MCF 10A (cell line): ENCODE results near the gene NMRK2. TPM values are rescaled to one million over a fixed set of nuclear protein-coding genes. Genes with fewer than 3 reads are reported as not detected.
A peak's percentile ranks its signal among the peaks of the same experiment; 100 is the strongest.
"Not testable (repeated sequence)": the region's sequence is repeated elsewhere in the genome, so short reads cannot be mapped to it uniquely, and the experiment has no call there.

Experiments
- BruUV-seq: library from RNA; stranded (reverse); fragments of 400-500 nt; replicated peaks from 2 replicates; lab custom pipeline; 2021; lab: Mats Ljungman, UMichigan
- CTCF ChIA-PET: fragments of 300-600 bp; sonication (Branson Sonifier 250); formaldehyde crosslinking; extraction: SDS; loops from one replicate; lab custom pipeline; 2021; ENCODE audit warnings: antibody characterized with exemption, inconsistent platforms; lab: Yijun Ruan, JAX
- POLR2A ChIA-PET: fragments of 300-600, 350-650 bp; sonication (Branson Sonifier 250); formaldehyde crosslinking; extraction: SDS; loops from one replicate; lab custom pipeline; 2020; ENCODE audit warnings: antibody characterized with exemption, inconsistent platforms; lab: Yijun Ruan, JAX
- DNase-seq: peaks from one replicate; pipeline ENCODE4 v3.0.0-alpha.2; 2018; ENCODE audit not compliant: unreplicated experiment
- H3K27ac Mint-ChIP-seq: one replicate; pipeline ENCODE4 v1.8.0; 2022; ENCODE audit warnings: mild to moderate bottlenecking, low read depth, mixed read lengths; ENCODE audit not compliant: unreplicated experiment
- H3K27me3 Mint-ChIP-seq: one replicate; pipeline ENCODE4 v1.8.0; 2022; ENCODE audit warnings: mixed read lengths; ENCODE audit not compliant: insufficient read depth, unreplicated experiment
- H3K36me3 Mint-ChIP-seq: one replicate; pipeline ENCODE4 v1.8.0; 2022; ENCODE audit warnings: mild to moderate bottlenecking, moderate library complexity, mixed read lengths; ENCODE audit not compliant: insufficient read depth, unreplicated experiment
- H3K4me1 Mint-ChIP-seq: one replicate; pipeline ENCODE4 v1.8.0; 2022; ENCODE audit warnings: mixed read lengths; ENCODE audit not compliant: insufficient read depth, unreplicated experiment
- H3K4me3 Mint-ChIP-seq: one replicate; pipeline ENCODE4 v1.8.0; 2022; ENCODE audit warnings: mild to moderate bottlenecking, moderate library complexity, mixed read lengths; ENCODE audit not compliant: unreplicated experiment
- H3K9me3 Mint-ChIP-seq: one replicate; pipeline ENCODE4 v1.8.0; 2022; ENCODE audit warnings: mixed read lengths; ENCODE audit not compliant: unreplicated experiment
- intact Hi-C: fragments of 100-400 bp; cut with micrococcal nuclease; formaldehyde crosslinking; loops from 2 replicates; pipeline ENCODE4 v1.14.1; 2022
- total RNA-seq: library from RNA; stranded (reverse); gene quantifications from 2 replicates; pipeline ENCODE4 v1.2.3, GENCODE V29; 2022
- TF ChIP-seq, protein P1 (sequence below): fragments of 200-600 bp; IDR thresholded peaks from one replicate; pipeline ENCODE4 v1.8.0; 2022; ENCODE audit warnings: antibody characterized with exemption, mild to moderate bottlenecking; ENCODE audit not compliant: unreplicated experiment

Gene NMRK2
- total RNA-seq, 1 experiment from 2014 or later, result not detected

- POLR2A ChIA-PET, result interaction anchor here (1.8 kb wide), 1 partner anchor 31 kb away, joined by 5 read pairs; the partner anchor contains the start of gene EEF2
- TF ChIP-seq, protein P1, sequence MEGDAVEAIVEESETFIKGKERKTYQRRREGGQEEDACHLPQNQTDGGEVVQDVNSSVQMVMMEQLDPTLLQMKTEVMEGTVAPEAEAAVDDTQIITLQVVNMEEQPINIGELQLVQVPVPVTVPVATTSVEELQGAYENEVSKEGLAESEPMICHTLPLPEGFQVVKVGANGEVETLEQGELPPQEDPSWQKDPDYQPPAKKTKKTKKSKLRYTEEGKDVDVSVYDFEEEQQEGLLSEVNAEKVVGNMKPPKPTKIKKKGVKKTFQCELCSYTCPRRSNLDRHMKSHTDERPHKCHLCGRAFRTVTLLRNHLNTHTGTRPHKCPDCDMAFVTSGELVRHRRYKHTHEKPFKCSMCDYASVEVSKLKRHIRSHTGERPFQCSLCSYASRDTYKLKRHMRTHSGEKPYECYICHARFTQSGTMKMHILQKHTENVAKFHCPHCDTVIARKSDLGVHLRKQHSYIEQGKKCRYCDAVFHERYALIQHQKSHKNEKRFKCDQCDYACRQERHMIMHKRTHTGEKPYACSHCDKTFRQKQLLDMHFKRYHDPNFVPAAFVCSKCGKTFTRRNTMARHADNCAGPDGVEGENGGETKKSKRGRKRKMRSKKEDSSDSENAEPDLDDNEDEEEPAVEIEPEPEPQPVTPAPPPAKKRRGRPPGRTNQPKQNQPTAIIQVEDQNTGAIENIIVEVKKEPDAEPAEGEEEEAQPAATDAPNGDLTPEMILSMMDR, result no peak
- BruUV-seq, result no TSS peak
- intact Hi-C loops, result no loop called here
- Mint-ChIP-seq H3K27ac (no peak overlapping the region), H3K4me1 (no peaks in the 10 kb centered on the region), H3K4me3 (no peak overlapping the region), H3K36me3 (peaks cover 40% of the 10 kb centered on the region), H3K9me3 (no peaks in the 10 kb centered on the region), H3K27me3 (no peaks in the 10 kb centered on the region)
- no peak for DNase-seq
- CTCF ChIA-PET, result interaction anchor here (0.7 kb wide), 1 partner anchor 408 kb away, joined by 3 read pairs; no protein-coding TSS in a partner anchor
These were observed 21.2 kb downstream of the NMRK2 start for GRCh38 chr19:3954107-3954506.

DNA sequence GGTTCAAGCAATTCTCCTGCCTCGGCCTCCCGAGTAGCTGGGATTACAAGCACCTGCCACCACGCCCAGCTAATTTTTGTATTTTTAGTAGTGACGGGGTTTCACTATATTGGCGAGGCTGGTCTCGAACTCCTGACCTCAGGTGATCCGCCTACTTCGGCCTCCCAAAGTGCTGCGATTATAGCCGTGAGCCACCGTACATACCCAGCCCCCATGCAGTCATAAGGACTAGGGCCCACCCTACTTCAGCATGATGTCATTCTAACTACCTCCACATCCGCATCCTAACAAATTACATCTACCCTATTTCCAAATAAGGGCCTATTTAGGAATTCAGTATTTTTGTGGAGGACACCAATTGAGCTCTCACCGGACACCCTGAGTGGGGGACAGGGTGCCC is 22.4 kb downstream of the NMRK2 start:
- DNase-seq, H3K4me3 Mint-ChIP-seq, H3K27ac Mint-ChIP-seq, H3K4me1 Mint-ChIP-seq, BruUV-seq, intact Hi-C loops, H3K9me3 Mint-ChIP-seq, H3K27me3 Mint-ChIP-seq: not testable (repeated sequence)
- ChIA-PET POLR2A (interaction anchor here (1.2 kb wide), 1 partner anchor 441 kb away, joined by 3 read pairs; no protein-coding TSS in a partner anchor), CTCF (interaction anchor here (1.0 kb wide), 1 partner anchor 14 kb away, joined by 3 read pairs; no protein-coding TSS in a partner anchor)
- peaks cover 49% of the 10 kb centered on the region for H3K36me3 Mint-ChIP-seq

DNA sequence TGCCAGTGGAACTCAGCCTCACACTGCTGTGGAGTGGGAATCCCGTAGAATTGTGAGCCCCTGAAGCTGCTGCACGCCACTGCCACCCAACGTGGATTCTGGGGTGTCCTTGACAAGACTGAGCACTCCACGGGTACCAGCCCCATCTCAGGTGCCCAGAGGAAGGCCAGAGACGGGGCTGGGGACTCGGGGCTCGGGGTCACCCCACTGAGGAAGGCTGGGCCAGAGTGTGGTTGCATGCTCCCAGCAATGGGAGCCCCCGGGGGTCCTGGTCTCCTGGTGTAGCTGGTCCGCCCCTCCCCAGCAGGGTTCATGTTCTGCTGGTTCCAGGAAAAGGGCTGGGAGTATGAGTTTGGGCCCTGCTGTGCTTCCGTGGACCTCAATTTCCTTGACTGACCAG is 22.8 kb downstream of the NMRK2 start:
- Mint-ChIP-seq H3K27ac (no peak overlapping the region), H3K4me3 (no peak overlapping the region), H3K27me3 (no peaks in the 10 kb centered on the region), H3K9me3 (no peaks in the 10 kb centered on the region), H3K36me3 (peaks cover 53% of the 10 kb centered on the region), H3K4me1 (no peaks in the 10 kb centered on the region)
- ChIA-PET CTCF (interaction anchor here (1.0 kb wide), 1 partner anchor 14 kb away, joined by 3 read pairs; no protein-coding TSS in a partner anchor), POLR2A (interaction anchor here (1.2 kb wide), 1 partner anchor 441 kb away, joined by 3 read pairs; no protein-coding TSS in a partner anchor)
- TF ChIP-seq, protein P1, result no peak
- intact Hi-C loops, result no loop called here
- no peak for DNase-seq
- no TSS peak for BruUV-seq

- peaks cover 74% of the 10 kb centered on the region for H3K36me3 Mint-ChIP-seq
- BruUV-seq, result TSS peak; percentile 23
These were observed 26.2 kb downstream of the NMRK2 start for GRCh38 chr19:3958836-3959765.

More at GRCh38 chr19:3958836-3959765, 26.2 kb downstream of the NMRK2 start:
- no peak overlapping the region for H3K27ac Mint-ChIP-seq
- intact Hi-C loops, result no loop called here
- CTCF ChIA-PET, result interaction anchor here (0.6 kb wide), 1 partner anchor 10 kb away, joined by 8 read pairs; no protein-coding TSS in a partner anchor
- DNase-seq, result no peak
- H3K4me1 Mint-ChIP-seq, result no peaks in the 10 kb centered on the region
- no peaks in the 10 kb centered on the region for H3K27me3 Mint-ChIP-seq
- no peaks in the 10 kb centered on the region for H3K9me3 Mint-ChIP-seq
- POLR2A ChIA-PET, result interaction anchor here (0.6 to 1.2 kb wide), 2 partner anchors 10 to 13 kb away, joined by 3 to 4 read pairs; no protein-coding TSS in a partner anchor
- TF ChIP-seq, protein P1, result no peak
- H3K4me3 Mint-ChIP-seq, result no peak overlapping the region
